Measurements from ENCODE around the gene ZFC3H1. TPM values are rescaled to one million over a fixed set of nuclear protein-coding genes. Genes with fewer than 3 reads are reported as not detected.
A peak's percentile ranks its signal among the peaks of the same experiment; 100 is the strongest.

Gene ZFC3H1
- total and polyA plus RNA-seq, 2 of the 13 experiments (the other 11 are each of a cell fraction or from before 2014, with no cell fraction given): 17.1 to 38.3 TPM

GRCh38 chr12:71685914-71686657, 22.4 kb upstream of the ZFC3H1 start, which contains the start of gene TMEM19 (continued):
- no peak for TF ChIP-seq NFIC (IDR thresholded peaks at IDR 0.05; ENCODE audit: low read length)
- TF ChIP-seq ZNF143 (CRISPR knock-in tag; IDR thresholded peaks at IDR 0.05): no peak; the same call in 1 of the 2 replicates
- peak; percentile 90 for TF ChIP-seq TBX2 (CRISPR knock-in tag; IDR thresholded peaks at IDR 0.05; ENCODE audit: borderline replicate concordance)
- TF ChIP-seq ARHGAP35 (CRISPR knock-in tag; IDR thresholded peaks at IDR 0.05; ENCODE audit: borderline replicate concordance): peak; percentile 82; the same call in 1 of the 2 replicates
- peak; percentile 76 for TF ChIP-seq SP2 (CRISPR knock-in tag; IDR thresholded peaks at IDR 0.05)
- peak; percentile 88 for TF ChIP-seq ZNF501 (CRISPR knock-in tag; IDR thresholded peaks at IDR 0.05)
- no peak; the same call in 1 of the 2 replicates for TF ChIP-seq ZNF142 (CRISPR knock-in tag; IDR thresholded peaks at IDR 0.05)
- TF ChIP-seq ZBTB26 (CRISPR knock-in tag; IDR thresholded peaks at IDR 0.05; ENCODE audit: borderline replicate concordance): peak; percentile 75; the same call in 1 of the 2 replicates
- TF ChIP-seq IKZF4 (CRISPR knock-in tag; IDR thresholded peaks at IDR 0.05; ENCODE audit: borderline replicate concordance, low read depth, not compliant biosample characterization): peak; percentile 30
- TF ChIP-seq HOXA7 (CRISPR knock-in tag; IDR thresholded peaks at IDR 0.05): no peak
- peak; percentile 40; the same call in 1 of the 2 replicates for TF ChIP-seq ZNF639 (CRISPR knock-in tag; conservative IDR thresholded peaks at IDR 0.05)
- TF ChIP-seq, protein P1, sequence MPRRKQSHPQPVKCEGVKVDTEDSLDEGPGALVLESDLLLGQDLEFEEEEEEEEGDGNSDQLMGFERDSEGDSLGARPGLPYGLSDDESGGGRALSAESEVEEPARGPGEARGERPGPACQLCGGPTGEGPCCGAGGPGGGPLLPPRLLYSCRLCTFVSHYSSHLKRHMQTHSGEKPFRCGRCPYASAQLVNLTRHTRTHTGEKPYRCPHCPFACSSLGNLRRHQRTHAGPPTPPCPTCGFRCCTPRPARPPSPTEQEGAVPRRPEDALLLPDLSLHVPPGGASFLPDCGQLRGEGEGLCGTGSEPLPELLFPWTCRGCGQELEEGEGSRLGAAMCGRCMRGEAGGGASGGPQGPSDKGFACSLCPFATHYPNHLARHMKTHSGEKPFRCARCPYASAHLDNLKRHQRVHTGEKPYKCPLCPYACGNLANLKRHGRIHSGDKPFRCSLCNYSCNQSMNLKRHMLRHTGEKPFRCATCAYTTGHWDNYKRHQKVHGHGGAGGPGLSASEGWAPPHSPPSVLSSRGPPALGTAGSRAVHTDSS (CRISPR knock-in tag; conservative IDR thresholded peaks at IDR 0.05): no peak
- peak; percentile 67; the same call in 1 of the 2 replicates for TF ChIP-seq TBX3 (IDR thresholded peaks at IDR 0.05; ENCODE audit: borderline replicate concordance)
- TF ChIP-seq NFATC3 (CRISPR knock-in tag; IDR thresholded peaks at IDR 0.05): 0 out of 2 replicates have a peak, but pooled peaks have one; percentile 61
- TF ChIP-seq ZNF205 (CRISPR knock-in tag; IDR thresholded peaks at IDR 0.05): peak; percentile 49; the same call in 1 of the 2 replicates
- TF ChIP-seq MAFG (CRISPR knock-in tag; IDR thresholded peaks at IDR 0.05): no peak
- peak; percentile 56; the same call in 1 of the 2 replicates for TF ChIP-seq SIN3A (IDR thresholded peaks at IDR 0.05; ENCODE audit: borderline replicate concordance, low read depth, low read length)
- 0 out of 2 replicates have a peak, but pooled peaks have one; percentile 68 for TF ChIP-seq ZNF850 (CRISPR knock-in tag; conservative IDR thresholded peaks at IDR 0.05)

All from HepG2 (cell line).